ENCODE results near the gene TXN2.
"Not testable (repeated sequence)": the region's sequence is repeated elsewhere in the genome, so short reads cannot be mapped to it uniquely, and the experiment has no call there.

TXN2 gene

DNA sequence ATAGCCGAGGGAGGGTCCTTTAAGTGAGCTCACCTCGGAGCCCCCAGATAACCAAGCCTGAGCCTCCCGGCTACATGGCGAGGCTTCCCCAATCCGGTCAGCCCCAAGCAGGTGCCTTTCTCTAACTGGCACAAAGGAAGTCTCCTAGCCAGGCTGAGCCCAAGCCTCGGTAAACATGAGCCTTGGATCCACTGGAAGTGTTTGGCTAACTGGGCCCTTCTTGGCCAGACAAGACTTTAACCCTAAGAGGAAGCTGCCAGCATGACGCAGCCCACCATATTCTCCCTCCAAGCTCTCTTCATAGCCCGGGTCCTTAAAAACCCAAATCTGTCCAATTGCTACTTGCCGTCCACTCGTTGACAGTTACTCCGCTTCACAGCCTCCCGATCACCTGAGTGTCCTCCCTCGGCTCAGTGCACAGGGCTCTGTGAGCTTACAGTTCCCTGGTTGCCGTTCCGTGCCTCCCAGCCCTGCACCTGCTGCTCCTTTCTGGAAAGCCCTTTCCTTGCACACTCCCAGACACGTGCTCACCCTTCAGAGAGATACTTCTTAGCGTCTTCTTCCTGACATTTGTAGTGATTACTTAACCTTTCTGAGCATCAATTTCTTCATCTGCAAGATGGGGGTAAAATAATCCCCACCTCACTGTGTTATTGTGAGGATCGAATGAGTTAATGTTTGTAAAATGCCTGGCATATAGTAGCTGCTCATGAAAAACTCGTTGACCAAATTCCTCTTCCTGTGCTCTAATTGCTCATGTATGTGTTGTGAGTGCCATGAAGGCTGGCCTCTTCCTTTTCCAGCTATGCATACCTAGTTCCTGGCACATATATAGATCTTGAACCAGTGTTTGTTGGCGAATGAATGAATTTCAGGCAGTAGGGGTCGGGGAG lies 25.6 kb downstream of the TXN2 start:
- DNase-seq (ENCODE audit: low read depth) = no peak

DNA sequence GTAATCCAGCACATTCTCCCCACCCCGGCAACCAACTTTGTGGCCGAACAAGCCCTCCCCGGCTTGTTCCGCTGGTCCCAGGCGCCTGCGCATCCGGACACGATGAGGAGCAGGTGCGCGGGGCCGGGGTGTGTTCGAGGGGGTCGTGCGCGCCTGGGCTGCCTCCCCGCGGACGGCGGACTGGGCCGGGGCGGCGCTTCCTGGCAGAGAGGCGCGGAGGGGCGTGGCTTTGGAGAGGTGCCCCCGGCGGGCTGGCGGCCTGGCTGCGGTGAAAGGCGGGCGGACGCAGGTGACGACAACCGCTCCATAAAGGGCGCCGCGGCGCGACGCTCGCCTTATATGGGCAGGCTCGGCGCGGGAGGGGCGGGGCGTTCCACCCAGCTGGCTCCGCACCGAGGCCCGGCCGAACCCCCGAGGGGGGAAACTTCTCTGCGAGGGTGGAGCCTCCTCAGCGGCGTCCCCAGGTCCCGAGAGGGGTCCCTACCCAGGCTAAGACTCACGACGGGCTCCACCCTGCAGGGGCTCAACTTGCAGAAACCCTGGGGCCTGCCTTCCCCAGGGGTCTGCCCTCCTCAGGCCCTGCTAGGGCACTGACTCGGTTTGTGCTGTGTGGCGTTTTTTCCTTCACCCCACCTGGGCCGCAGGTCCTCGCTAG lies 26.4 kb downstream of the TXN2 start:
- peak; percentile 53 for DNase-seq (ENCODE audit: low read depth)

DNA sequence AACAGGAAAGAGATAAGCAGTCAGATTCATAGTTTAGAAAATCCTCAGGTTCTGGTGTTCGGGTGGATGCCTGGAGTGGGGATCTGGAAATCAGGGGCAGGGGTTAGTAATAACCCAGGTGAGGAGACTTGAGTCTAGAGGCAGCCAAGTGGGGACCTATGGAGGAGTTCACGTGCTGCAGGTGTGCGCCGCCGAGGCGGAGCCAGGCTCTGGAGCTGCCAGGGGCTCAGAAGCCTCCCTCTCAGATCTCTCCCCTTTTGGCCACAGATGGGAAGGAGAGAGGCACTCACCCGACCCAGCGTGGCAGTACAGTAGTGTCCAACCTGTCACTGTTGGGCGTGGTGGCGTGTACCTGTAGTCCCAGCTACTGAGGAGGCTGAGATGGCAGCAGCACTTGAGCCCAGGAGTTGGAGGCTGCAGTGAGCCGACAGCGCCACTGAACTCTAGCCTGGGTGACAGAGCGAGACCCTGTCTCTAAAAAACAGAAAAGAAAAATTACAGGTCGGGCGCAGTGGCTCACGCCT lies 27.5 kb downstream of the TXN2 start:
- DNase-seq (ENCODE audit: low read depth) = no peak

DNA sequence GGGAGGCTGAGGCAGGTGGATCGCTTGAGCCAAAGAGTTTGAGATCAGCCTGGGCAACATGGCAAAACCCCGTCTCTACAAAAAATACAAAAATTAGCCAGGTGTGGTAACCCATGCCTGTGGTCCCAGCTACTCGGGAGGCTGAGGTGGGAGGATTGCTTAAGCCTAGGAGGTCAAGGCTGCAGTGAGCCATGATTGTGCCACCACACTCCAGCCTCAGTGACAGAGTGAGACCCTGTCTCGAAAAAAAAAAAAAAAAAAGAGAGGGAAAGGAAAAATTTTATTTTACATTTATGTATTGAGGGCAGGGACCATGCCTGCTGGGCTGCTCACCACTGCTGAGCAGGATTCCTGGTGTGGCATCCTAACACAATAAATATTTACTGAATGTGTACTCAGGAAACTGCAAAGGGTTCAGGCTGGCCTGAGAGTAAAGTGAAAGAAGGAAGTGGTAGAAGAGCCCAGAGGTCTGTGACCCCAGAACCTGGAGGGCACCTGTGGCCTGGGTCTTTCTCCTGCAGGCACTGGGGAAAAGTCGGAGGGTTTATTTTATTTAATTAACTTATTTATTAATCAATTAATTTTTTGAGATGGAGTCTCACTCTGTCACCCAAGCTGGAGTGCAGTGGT lies 28.3 kb downstream of the TXN2 start:
- not testable (repeated sequence) for DNase-seq (ENCODE audit: low read depth)

DNA sequence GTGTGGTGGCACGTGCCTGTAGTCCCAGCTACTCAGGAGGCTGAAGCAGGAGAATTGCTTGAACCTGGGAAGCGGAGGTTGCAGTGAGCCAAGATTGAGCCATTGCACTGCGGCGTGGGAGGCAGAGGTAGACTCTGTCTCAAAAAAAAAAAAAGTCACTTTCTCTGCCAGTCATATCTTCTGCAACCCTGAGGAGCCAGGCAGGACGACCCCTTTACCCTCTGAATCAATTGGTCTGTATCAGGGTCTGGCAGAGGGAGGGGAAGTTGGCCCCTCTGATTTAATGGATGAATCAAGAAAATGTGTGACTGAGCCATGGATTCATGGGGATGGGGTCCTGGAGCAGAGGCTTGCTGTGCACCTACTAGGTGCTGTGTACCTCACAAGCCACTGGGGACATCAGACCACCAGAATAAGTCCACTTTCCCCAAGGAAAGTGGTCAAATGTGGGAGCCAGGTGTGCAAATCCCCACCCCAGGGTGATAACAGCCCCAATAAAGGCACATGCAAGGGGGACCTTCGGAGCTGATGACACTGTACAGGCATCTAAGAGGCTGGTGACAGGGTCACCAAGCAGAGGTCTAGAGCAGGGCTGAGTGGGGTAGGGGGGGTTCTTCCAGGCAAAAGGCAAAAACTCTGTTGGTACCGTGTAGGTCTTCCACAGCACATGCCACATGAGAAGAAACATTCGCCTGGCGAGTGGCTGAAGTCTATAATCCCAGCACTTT lies 29.0 kb downstream of the TXN2 start:
- no peak for DNase-seq (ENCODE audit: low read depth)

DNA sequence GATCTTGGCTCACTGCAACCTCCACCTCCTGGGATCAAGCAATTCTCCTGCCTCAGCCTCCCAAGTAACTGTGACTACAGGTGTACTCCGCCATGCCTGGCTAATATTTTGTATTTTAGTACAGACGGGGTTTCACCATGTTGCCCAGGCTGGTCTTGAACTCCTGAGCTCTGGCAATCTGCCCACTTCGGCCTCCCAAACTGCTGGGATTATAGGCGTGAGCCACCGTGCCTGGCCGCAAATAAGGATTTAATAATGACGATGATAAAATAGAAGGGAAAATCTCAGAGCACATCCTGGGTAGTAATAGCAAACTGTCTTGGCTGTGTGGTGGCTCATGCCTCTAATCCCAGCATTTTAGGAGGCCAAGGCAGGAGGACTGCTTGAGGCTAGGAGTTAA lies 30.5 kb downstream of the TXN2 start:
- not testable (repeated sequence) for DNase-seq (ENCODE audit: low read depth)

DNA sequence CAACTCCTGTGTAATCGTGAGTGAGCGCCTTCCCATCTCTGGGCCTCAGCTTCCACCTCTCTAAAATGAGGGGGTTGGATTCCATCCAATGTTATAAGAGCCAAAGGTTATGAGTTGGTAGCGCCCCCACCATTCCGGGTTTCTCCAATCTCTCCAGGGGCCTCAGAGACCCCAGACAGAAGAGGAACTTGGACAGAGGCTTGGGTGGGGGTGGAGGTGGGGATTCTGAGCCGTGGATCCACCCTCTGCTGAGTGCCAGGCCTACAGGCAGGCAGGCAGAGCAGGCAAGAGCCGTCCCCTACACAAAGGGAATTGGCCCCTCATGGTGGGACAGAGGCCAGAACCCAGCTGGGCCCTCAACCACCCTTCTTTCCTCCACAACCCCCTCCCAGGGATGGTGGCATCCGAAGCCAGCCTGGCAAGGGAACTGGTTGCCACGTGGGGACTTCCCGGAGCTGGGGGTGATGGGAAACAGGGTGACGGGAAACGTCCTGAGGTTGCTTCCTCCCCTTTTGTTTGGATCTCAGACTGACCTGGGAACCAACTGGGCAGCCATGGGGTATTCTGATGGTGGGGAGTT lies 31.8 kb downstream of the TXN2 start:
- DNase-seq (ENCODE audit: low read depth) = no peak

DNA sequence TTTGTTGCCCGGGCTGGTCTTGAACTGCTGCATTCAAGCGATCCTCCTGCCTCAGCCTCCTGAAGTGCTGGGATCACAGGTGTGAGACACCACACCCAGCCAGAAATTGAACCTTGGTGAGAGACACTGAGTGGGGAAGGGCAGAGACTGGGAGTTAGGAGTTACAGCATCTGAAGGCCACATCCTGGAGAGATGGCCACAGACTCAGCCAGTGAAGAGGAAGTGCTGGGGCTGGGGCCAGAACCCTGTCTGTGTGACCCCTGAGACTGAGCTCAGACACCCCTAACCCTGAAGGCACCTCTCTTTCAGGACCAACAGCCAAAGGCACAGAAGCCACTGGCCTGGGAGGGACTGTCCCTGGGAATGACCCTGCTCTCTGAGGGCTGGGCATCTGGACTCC lies 33.8 kb downstream of the TXN2 start:
- no peak for DNase-seq (ENCODE audit: low read depth)

DNA sequence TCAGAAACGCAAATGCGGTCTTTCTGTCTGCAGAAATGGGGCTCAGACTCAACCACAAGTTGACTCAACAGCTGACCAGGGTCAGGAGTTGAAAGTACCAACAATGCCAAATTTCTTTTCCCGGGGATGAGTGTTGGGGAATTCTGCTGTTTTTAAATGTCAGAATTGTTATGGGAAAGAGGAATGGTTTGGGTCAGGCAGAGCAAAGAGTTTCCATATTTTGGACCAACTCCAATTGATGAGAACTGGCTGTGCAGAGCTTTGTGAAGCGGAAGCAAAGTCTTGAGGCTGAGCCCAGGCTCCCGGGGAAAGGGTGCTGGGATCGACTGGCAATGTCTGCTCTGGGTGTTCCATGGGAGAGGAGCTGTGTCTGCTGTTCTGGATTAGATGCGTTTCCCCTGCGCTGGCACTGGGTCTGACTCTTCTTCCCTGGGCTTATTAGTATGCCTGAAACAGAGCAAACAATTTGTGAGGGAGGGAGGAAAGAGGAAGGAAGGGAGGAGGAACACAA lies 36.2 kb downstream of the TXN2 start:
- DNase-seq (ENCODE audit: low read depth) = no peak

DNA sequence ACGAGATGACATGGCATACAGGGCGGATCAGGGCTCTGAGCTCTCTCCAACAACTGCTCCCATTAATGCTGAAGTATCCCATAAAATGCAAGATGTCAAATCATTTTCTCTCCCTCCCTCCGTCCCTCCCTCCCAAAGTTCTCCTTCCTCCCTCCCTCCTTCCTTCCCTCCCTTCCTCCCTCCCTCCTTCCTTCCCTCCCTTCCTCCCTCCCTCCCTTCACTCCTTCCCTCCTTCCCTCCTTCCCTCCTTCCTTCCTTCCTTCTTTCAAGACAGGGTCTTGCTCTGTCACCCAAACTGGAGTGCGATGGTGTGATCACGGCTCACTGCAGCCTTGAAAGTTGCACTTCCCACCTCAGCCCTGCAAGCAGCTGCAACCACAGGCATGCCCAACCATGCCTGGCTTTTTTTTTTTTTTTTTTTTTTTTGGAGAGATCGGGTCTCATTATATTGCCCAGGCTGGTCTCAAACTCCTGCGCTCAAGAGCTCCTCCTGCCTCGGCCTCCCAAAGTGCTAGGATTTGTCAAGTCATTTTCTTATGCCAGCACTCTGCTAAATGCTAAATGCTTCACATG lies 38.2 kb downstream of the TXN2 start:
- no peak for DNase-seq (ENCODE audit: low read depth)

DNA sequence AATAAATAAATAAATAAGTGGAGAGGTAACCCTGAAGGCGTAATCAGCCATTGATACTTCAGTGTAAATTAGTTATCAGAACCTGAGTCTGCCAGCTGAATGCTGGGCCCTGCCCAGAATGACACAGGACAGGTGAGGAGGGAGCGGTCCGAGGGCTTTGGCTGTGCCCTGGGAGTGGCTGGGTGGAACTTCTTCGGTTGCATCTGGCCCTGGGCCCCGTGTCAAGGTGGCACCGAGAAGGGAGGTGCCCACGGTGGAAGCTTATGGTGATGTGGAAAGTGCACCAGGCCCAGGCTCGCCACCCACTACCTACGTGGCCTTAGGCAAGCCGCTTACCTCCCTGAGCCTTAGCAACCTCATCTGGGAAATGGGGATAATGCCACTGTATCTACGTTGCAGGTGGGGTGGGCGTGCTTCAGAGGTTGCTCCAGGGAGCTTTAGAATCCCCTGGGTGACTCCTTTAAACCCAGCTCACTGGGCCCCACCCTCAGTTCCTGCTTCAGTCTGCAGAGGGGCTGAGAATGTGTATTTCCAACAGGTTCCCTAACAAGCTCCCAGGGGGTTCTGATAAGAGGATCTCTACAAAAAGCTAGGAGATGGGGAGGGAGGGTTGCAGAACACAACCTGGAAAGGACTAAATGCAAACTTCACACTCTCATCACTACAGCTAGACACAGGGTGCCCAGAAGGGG lies 38.8 kb downstream of the TXN2 start:
- DNase-seq (ENCODE audit: low read depth) = no peak

DNA sequence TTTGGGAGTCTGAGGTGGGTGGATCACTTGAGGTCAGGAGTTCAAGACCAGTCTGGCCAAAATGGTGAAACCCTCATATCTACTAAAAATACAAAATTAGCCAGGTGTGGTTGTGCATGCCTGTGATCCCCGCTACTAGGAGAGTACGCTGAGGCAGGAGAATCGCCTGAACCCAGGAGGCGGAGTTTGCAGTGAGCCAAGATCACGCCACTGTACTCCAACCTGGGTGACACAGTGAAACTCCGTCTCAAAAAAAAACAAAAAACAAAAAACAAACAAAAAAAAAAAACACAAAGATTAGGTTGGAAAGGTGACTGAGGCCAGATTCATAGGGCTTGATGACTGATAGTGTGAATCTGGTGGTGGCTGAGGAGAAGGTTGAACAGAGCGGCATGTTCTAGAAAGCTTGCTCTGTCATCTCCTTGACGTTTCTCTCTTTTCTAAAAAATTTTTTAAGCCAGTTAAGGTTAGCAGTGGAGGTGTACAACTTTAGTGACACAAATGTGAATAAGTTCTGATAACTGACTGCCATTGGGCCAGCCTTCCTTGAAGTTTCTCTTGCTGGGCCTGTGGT lies 40.9 kb downstream of the TXN2 start:
- no peak for DNase-seq (ENCODE audit: low read depth)

DNA sequence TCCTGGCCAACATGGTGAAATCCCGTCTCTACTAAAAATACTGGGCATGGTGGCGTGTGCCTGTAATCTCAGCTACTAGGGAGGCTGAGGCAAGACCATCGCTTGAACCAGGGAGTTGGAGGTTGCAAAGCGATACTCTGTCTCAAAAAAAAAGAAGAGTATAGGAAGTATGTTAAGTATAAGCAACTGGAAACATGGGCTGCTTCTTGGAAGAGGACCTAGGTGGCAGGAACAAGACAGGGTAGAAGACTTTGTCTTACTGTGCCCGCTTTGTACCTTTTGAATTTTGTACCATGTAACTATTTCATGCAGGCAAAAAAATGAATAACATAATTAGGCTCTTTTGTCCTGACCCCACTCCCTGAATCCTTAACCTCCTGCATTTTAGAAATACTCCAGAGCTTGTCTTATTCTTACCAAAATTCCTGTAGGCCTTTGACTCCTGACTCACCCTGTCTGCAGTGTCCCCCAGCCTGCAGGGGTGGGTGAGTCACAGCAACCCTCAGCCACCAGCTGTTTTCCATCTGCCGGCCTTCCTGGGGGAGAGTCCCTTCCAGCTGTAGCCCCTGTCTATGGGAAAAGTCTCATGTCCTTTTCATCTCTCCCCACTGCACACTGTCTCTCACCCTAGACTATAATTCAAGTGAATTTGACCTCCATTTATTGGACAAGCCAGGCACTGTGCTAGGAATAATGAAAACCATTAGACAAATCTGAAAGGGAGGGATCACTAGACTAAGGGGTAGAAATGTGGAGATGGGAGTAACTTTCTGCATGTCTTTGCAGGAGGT lies 41.8 kb downstream of the TXN2 start:
- DNase-seq (ENCODE audit: low read depth) = peak; percentile 69

DNA sequence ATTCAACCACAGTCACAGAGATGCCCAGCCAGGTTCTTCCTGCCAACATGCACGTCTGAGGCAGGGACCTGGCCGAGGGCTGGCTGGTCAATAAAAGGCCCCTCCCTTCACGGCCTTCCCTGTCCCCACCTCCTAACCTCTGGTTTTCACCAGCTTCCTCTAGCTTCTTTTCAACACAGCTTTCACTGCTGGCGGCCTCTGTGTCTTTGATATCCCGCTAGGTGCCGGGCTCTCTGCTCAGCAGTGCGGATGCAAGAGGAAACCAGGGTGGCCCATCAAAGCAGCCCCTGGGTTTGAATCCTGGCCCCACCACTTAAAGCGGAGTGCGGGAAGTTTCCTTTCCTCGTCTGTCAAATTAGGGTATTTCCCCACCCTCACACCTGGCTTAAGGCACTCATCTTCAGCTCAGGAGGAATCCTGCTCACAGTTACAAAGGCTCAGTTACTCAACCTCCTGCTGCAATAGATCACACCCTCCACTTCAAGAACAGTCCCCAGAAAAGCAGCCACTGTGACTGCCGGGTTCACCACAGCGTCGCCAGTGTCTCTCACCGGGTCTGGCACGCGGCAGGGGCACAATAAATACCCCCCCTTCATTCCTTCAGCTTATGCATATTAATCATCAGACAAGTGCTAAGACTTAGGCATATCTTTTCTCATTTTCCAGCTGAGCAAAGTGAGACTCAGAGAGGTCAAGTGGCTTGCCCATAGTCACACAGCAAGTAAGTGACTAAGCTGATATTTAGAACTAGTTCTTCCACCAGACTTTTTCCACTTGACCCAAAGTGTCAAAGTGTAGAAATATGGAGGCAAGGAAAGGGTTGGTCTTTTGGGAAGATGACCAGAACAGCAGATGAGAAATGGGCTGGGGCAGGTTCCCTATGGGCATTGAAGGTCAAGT lies 45.7 kb downstream of the TXN2 start:
- DNase-seq (ENCODE audit: low read depth) = no peak

DNA sequence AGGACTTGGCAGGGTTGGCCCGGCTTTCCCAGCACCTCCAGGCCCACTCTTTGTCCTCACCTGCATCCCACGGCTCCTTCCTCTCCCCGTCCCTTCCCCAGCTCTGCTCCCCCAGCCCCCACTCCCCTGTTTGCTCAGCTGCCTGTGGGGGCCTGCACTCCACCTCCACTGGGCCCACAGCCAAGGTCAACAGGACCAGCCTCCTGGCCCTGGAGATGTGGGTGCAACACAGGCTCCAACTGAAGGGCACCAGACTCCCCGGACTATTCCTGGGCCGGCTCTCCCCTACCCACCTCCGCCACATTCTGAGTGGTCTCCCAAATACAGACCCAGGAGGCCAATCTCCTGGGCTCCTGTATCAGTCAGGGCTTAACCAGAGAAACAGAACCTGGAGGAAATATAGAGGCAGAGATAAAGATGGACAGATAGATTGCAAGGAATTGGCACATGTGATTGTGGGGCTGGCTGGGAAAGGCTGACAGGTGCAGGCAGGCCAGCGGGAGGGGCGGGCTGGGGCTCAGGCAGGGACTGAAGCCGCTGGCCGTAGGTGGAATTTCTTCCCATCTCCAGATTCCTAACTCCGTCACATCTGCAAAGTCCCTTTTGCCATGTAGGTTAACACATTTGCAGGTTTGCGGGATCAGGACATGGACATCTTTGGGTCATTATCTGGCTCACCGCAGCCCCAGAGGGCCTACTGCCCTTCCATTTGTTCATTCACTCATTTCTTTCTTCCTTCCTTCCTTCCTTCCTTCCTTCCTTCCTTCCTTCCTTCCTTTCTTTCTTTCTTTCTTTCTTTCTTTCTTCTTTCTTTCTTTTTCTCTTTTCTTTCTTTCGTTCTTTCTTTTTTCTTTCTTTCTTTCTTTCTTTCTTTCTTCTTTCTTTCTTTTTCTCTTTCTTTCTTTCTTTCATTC lies 47.9 kb downstream of the TXN2 start:
- DNase-seq (ENCODE audit: low read depth) = no peak

DNA sequence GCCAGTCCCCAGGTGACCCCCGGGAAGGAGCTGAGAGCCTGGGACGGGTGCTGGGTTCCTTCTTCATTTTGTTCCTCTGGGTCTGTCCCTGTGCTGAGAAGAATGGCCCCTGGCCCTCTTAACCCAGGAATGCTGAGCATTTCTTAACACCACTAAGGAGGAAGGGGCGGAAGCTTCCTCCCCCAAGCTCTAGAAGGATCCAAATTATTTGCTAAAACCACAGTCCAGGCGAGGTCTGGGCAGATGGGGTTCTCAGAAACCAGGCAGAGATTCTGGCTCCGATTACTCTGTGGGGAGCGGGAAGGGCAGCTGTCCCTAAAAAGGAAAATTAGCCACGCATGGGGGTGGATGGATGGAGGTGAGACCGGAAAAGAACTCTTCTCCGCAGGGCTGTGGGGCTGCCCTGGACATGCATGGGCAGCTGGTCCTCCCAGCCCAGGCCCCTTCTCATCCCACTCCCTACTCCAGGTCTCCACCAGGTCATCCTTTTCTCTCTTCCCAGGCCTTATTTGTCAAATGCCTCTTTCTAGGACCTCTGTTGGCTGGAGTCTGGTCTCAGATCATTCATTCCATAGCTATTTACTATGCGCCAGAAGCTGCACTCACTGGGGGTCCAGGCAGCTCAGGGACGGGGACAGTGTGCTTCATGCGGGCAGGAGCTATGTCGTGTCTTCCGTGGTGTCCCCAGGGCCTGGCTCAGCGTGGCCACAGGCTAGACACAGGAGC lies 48.7 kb downstream of the TXN2 start:
- no peak for DNase-seq (ENCODE audit: low read depth)

DNA sequence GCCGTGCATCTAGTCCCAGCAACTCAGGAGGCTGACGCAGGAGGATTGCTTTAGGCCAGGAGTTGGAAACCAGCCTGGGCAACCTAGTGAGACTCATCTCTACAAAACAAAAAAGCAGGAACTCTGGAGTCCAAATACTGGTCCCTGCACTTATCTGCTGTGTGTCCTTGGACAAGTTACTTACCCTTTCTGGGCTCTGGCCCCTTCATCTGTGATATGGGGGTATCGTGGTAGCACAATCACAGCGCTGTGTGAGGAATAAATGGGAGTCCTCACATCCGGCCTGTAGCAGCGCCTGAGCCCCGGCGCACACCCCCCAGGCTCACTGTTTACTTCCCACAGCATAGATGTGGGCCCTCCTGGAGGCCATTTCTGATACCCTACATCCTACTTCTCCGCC lies 49.5 kb downstream of the TXN2 start:
- no peak for DNase-seq (ENCODE audit: low read depth)
